Spinal cord (tissue), 10 donors: ENCODE measurements around the gene INAVA. TPM values are rescaled to one million over a fixed set of nuclear protein-coding genes. Genes with fewer than 3 reads are reported as not detected.

Experiments
- DNase-seq, 6 donors: peaks; one replicate each; pipeline versions ENCODE4 v3.0.0 to v3.0.0-alpha.2; 2013 to 2015; ENCODE audit warnings: low spot score in 6 of 6, low read depth in 4 of 6
- H3K27ac ChIP-seq: one replicate; pipeline ENCODE4 v1.5.1; 2013; ENCODE audit warnings: low read depth, low read length, control low read depth
- H3K27me3 ChIP-seq: one replicate; pipeline ENCODE4 v1.6.1; 2013; ENCODE audit warnings: low read length; ENCODE audit not compliant: control insufficient read depth, insufficient read depth
- H3K36me3 ChIP-seq: one replicate; pipeline ENCODE4 v1.6.1; 2013; ENCODE audit warnings: low read length; ENCODE audit not compliant: control insufficient read depth, insufficient read depth
- H3K4me1 ChIP-seq: one replicate; pipeline ENCODE4 v1.6.1; 2013; ENCODE audit warnings: low read length; ENCODE audit not compliant: control insufficient read depth, insufficient read depth
- H3K4me3 ChIP-seq: one replicate; pipeline ENCODE4 v1.5.1; 2013; ENCODE audit warnings: low read depth, low read length, control low read depth
- H3K9me3 ChIP-seq: one replicate; pipeline ENCODE4 v1.6.1; 2013; ENCODE audit warnings: low read length; ENCODE audit not compliant: control insufficient read depth, insufficient read depth
- WGBS: methylation state at CpG from one replicate; pipeline ENCODE4 v1.1.5; 2013; ENCODE audit warnings: missing lambda C conversion rate; ENCODE audit not compliant: insufficient coverage; 5-methylcytosine and 5-hydroxymethylcytosine counted together
- polyA plus RNA-seq, 2 donors: library from polyadenylated mRNA; unstranded; fragments of 120-200 nt; gene quantifications; one replicate each; pipeline ENCODE4 v1.2.1, GENCODE V29; 2013; ENCODE audit not compliant: insufficient read length in 2 of 2
- total RNA-seq, 2 donors: library from RNA; depleted of rRNA in 1 of 2; stranded (reverse); fragments of 120-200 nt in 1 of 2; fragments of >200 nt in 1 of 2; gene quantifications; one replicate each; pipeline versions ENCODE4 v1.2.3 to v1.2.4, GENCODE V29; 2013 to 2014
- donor health status: healthy.

The INAVA gene
- total and polyA plus RNA-seq, 4 donors, result 3.5 to 19.5 (median 12.3) TPM

DNA sequence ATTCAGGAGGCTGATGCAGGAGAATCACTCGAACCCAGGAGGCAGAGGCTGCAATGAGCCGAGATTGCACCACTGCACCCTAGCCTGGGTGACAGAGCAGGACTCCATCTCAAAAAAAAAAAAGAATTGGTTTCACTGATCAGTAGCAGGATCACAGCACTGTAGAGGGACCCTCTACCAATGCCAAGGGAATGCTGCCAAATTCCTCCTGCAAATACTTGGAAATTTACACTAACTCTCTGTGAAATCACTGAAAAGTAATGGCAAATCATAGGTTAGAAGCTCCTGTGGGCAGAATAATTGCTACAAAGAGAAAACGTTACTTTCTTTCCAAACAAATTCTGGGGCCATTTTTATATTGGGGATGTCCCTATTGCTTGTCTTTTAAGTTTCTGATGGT, 28.6 kb upstream of the INAVA start:
- DNase-seq, result peak in 2 of 6 donors; percentile 50 to 58
- WGBS, result 85% methylated on average over 2 of the region's 3 CpGs

DNA sequence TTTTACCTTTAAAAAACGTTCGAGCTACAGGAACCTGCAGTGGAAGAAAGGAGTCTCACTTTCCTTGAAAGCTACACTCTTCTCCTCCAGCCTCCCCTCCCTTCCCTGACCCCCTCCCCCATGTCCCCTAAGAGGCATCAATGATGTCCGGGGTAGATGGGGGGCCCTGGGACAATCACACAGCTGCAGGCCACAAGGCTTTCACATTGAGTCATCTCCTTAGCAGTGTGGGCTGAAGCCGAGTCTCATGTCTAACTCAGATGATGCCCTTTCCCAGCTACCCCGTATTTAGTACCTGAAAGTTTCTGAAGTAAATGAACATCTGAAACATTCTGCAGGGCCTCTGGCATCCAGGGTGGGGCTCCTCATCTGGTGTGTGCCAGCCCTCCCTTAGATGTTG, 28.2 kb upstream of the INAVA start:
- 42% methylated on average over 2 of the region's 5 CpGs for WGBS
- Histone ChIP-seq H3K36me3 (peaks cover 7% of the 10 kb centered on the region), H3K4me1 (peaks cover 7% of the 10 kb centered on the region), H3K27ac (no peak overlapping the region), H3K4me3 (no peak overlapping the region), H3K27me3 (peaks cover 4% of the 10 kb centered on the region), H3K9me3 (no peaks in the 10 kb centered on the region)
- DNase-seq, result no peak

More for the DNA sequence above, 28.6 kb upstream of the INAVA start:
- no peak overlapping the region for H3K27ac ChIP-seq
- H3K36me3 ChIP-seq, result peaks cover 10% of the 10 kb centered on the region
- H3K9me3 ChIP-seq, result no peaks in the 10 kb centered on the region
- H3K27me3 ChIP-seq, result peaks cover under 1% of the 10 kb centered on the region
- H3K4me3 ChIP-seq, result no peak overlapping the region
- peaks cover 7% of the 10 kb centered on the region for H3K4me1 ChIP-seq

- Histone ChIP-seq H3K27ac (no peak overlapping the region), H3K9me3 (no peaks in the 10 kb centered on the region), H3K27me3 (peaks cover 4% of the 10 kb centered on the region), H3K4me3 (no peak overlapping the region), H3K36me3 (peaks cover 7% of the 10 kb centered on the region), H3K4me1 (peaks cover 8% of the 10 kb centered on the region)
- peak in 2 of 6 donors; percentile 26 to 32 for DNase-seq
- WGBS, result 40% methylated on average over 7 of the region's 11 CpGs
These were observed 27.5 kb upstream of the INAVA start for GRCh38 chr1:200867018-200867811.

- Histone ChIP-seq H3K36me3 (peaks cover under 1% of the 10 kb centered on the region), H3K27me3 (peaks cover 20% of the 10 kb centered on the region), H3K9me3 (no peaks in the 10 kb centered on the region), H3K27ac (no peak overlapping the region), H3K4me1 (peaks cover 27% of the 10 kb centered on the region), H3K4me3 (no peak overlapping the region)
- no peak for DNase-seq
- WGBS, result 96% methylated on average over 3 of the region's 5 CpGs
These were observed 25.3 kb upstream of the INAVA start for GRCh38 chr1:200869376-200869752.

- Histone ChIP-seq H3K4me1 (peaks cover 27% of the 10 kb centered on the region), H3K36me3 (no peaks in the 10 kb centered on the region), H3K9me3 (no peaks in the 10 kb centered on the region), H3K27ac (no peak overlapping the region), H3K4me3 (no peak overlapping the region), H3K27me3 (peaks cover 25% of the 10 kb centered on the region)
- no peak for DNase-seq
- 80% methylated on average over 6 of the region's 9 CpGs for WGBS
These were observed 24.8 kb upstream of the INAVA start for GRCh38 chr1:200869753-200870391.

DNA sequence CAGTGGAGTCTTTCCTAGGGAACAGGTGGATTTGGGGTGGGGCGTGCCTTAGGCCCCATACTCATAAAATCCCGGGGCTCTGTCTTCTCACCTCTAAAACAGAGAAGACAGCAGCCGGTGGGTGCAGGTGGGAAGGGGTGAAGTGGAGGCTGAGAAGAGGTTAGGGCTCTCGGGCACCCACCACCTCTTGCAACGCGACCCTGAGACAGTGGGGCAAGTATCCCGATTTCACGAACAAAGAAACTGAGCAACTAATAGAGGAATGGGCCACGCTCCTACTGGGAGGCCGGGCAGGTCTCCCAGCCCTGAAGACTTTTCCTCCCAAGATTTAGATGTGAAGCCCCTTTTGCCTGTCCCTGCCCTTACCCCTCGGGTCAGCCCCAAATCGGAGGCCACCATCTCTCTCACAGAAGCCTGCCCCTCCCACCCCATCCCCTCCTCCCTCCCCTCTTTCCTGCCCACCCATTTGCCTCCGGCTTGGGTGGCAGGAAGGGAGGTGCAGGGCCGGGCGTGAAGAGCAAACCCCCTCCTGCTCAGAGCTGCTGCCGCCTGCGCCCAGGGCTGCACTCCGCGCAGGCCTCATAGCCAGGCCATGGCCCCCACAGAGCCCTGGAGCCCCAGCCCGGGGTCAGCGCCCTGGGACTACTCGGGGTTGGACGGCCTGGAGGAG, 22.1 kb upstream of the INAVA start, which contains the start of gene GPR25:
Gene GPR25, plus strand, starts transcription at position 536 of the 670 bp plus-strand sequence. Its CDS starts 57 bp downstream, at position 593.
- 74% methylated on average over 16 of the region's 23 CpGs for WGBS
- Histone ChIP-seq H3K36me3 (no peaks in the 10 kb centered on the region), H3K4me3 (no peak within 1 kb of the TSS), H3K27me3 (peaks cover 28% of the 10 kb centered on the region), H3K9me3 (no peaks in the 10 kb centered on the region), H3K27ac (no peak within 1 kb of the TSS), H3K4me1 (peaks cover 19% of the 10 kb centered on the region)
- no peak for DNase-seq

- peak in 3 of 6 donors; percentile 28 to 81 (median 71) for DNase-seq
- no peaks in the 10 kb centered on the region for H3K9me3 ChIP-seq
- WGBS, result 8% methylated on average over 61 of the region's 61 CpGs
These were observed 21.5 kb upstream of the INAVA start for GRCh38 chr1:200873116-200873670.

GRCh38 chr1:200873671-200874397, 20.9 kb upstream of the INAVA start:
- Histone ChIP-seq H3K4me1 (peaks cover 19% of the 10 kb centered on the region), H3K4me3 (no peak overlapping the region), H3K27me3 (peaks cover 28% of the 10 kb centered on the region), H3K27ac (no peak overlapping the region), H3K36me3 (no peaks in the 10 kb centered on the region), H3K9me3 (no peaks in the 10 kb centered on the region)
- WGBS, result 12% methylated on average over 65 of the region's 66 CpGs
- no peak for DNase-seq

More at GRCh38 chr1:200873116-200873670, 21.5 kb upstream of the INAVA start:
- Histone ChIP-seq H3K36me3 (no peaks in the 10 kb centered on the region), H3K27me3 (peaks cover 28% of the 10 kb centered on the region), H3K4me3 (no peak overlapping the region), H3K27ac (no peak overlapping the region), H3K4me1 (peaks cover 19% of the 10 kb centered on the region)

- H3K27ac ChIP-seq, result no peak overlapping the region
- no peaks in the 10 kb centered on the region for H3K36me3 ChIP-seq
- H3K27me3 ChIP-seq, result peaks cover 28% of the 10 kb centered on the region
- WGBS, result no CpG with 5 or more reads among the region's 6 CpGs
- no peak overlapping the region for H3K4me3 ChIP-seq
- H3K9me3 ChIP-seq, result no peaks in the 10 kb centered on the region
- no peak for DNase-seq
- peaks cover 19% of the 10 kb centered on the region for H3K4me1 ChIP-seq
These were observed 20.0 kb upstream of the INAVA start for GRCh38 chr1:200874694-200875093.
